Prostate gland (tissue), 2 donors: ENCODE measurements around the gene XCR1. TPM values are rescaled to one million over a fixed set of nuclear protein-coding genes. Genes with fewer than 3 reads are reported as not detected.

ENCODE experiments used
- DNase-seq: peaks from one replicate; pipeline ENCODE4 v3.0.0-alpha.2; 2019; ENCODE audit warnings: low spot score
- H3K27ac ChIP-seq, 2 donors: fragments of 200-600 bp; sonication (generic); 2 replicates each; pipeline ENCODE4 v1.5.1; 2017 to 2019
- H3K27me3 ChIP-seq: fragments of 200-600 bp; sonication (generic); replicated peaks from 2 replicates; pipeline ENCODE4 v1.5.1; 2019; ENCODE audit not compliant: insufficient read depth
- H3K36me3 ChIP-seq, 2 donors: fragments of 200-600 bp; sonication (generic); 1 replicate in 1 of 2; 2 replicates in 1 of 2; pipeline versions ENCODE4 v1.5.1 to v1.8.1; 2017 to 2019
- H3K4me1 ChIP-seq: fragments of 200-600 bp; sonication (generic); replicated peaks from 2 replicates; pipeline ENCODE4 v1.5.1; 2019
- H3K4me3 ChIP-seq, 2 donors: fragments of 200-600 bp; sonication (generic); 2 replicates each; pipeline ENCODE4 v1.5.1; 2017 to 2019
- H3K9me3 ChIP-seq: fragments of 200-600 bp; sonication (generic); 2 replicates; pipeline ENCODE4 v1.5.1; 2017
- POLR2A ChIP-seq: fragments of 450-650 bp; IDR thresholded peaks from one replicate; pipeline ENCODE4 v1.6.1; 2016; ENCODE audit warnings: antibody characterized with exemption, mild to moderate bottlenecking
- POLR2AphosphoS5 ChIP-seq: sonication (generic); formaldehyde crosslinking; IDR thresholded peaks from one replicate; pipeline ENCODE4 v1.6.1; 2017; ENCODE audit warnings: antibody characterized with exemption
- WGBS: methylation state at CpG from one replicate; pipeline ENCODE4 v1.1.5; 2018; 5-methylcytosine and 5-hydroxymethylcytosine counted together
- intact Hi-C: fragments of 100-400 bp; cut with DNase I; formaldehyde crosslinking; loops from one replicate; pipeline ENCODE4 v1.14.2; 2022
- total RNA-seq, 2 donors: library from RNA; depleted of rRNA; stranded (reverse); fragments of >200 nt; gene quantifications; one replicate each; pipeline ENCODE4 v1.1.0, GENCODE V29; 2016
- TF ChIP-seq, protein P1 (sequence below), 4 experiments: fragments of 200-600 bp in 2 of 4; fragments of 450-650 bp in 2 of 4; sonication (generic) in 2 of 4; IDR thresholded peaks; 1 replicate in 3 of 4; 2 replicates in 1 of 4; pipeline ENCODE4 v1.5.1; 2016 to 2019; ENCODE audit warnings: antibody characterized with exemption in 4 of 4, mild to moderate bottlenecking in 2 of 4, moderate library complexity in 2 of 4

XCR1 gene
- total RNA-seq, 2 donors from 2014 or later = not detected

DNA sequence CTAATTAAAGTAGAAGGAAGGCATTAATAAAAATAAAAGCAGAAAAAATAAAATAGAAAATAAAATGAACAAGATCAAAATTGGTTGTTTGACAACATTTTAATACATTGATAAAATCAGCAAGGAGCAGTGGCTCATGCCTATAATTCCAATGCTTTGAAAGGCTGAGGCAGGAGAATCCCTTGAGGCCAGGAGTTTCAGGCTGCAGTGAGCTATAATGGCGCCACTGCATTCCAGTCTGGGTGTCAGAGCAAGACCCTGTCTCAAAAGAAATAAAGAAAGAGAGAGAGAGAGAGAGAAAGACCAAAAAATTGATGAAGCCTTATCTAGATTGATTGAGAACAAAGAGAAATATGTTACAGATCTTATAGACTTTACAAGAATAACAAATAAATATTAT lies 2.1 kb downstream of the XCR1 start:
- H3K9me3 ChIP-seq = no peaks in the 10 kb centered on the region
- WGBS = 46% methylated on average over 1 of the region's 1 CpG

GRCh38 chr3:46024131-46024530 lies 3.2 kb downstream of the XCR1 start:
- no peak for DNase-seq
- Histone ChIP-seq H3K4me1 (no peaks in the 10 kb centered on the region), H3K27ac (no peak overlapping the region), H3K9me3 (no peaks in the 10 kb centered on the region), H3K36me3 (no peaks in the 10 kb centered on the region), H3K27me3 (no peaks in the 10 kb centered on the region), H3K4me3 (no peak overlapping the region)
- intact Hi-C loops = no loop called here
- 60% methylated on average over 3 of the region's 3 CpGs for WGBS
- TF ChIP-seq POLR2A (no peak), POLR2AphosphoS5 (no peak)
- TF ChIP-seq, protein P1, sequence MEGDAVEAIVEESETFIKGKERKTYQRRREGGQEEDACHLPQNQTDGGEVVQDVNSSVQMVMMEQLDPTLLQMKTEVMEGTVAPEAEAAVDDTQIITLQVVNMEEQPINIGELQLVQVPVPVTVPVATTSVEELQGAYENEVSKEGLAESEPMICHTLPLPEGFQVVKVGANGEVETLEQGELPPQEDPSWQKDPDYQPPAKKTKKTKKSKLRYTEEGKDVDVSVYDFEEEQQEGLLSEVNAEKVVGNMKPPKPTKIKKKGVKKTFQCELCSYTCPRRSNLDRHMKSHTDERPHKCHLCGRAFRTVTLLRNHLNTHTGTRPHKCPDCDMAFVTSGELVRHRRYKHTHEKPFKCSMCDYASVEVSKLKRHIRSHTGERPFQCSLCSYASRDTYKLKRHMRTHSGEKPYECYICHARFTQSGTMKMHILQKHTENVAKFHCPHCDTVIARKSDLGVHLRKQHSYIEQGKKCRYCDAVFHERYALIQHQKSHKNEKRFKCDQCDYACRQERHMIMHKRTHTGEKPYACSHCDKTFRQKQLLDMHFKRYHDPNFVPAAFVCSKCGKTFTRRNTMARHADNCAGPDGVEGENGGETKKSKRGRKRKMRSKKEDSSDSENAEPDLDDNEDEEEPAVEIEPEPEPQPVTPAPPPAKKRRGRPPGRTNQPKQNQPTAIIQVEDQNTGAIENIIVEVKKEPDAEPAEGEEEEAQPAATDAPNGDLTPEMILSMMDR (IDR thresholded peaks at IDR 0.05) = no peak

More for the DNA sequence above, 2.1 kb downstream of the XCR1 start:
- no peak overlapping the region for H3K4me3 ChIP-seq
- H3K36me3 ChIP-seq = no peaks in the 10 kb centered on the region
- intact Hi-C loops = no loop called here
- no peaks in the 10 kb centered on the region for H3K27me3 ChIP-seq
- no peaks in the 10 kb centered on the region for H3K4me1 ChIP-seq
- TF ChIP-seq POLR2A = no peak
- TF ChIP-seq, protein P1 (IDR thresholded peaks at IDR 0.05) = no peak
- no peak for TF ChIP-seq POLR2AphosphoS5
- no peak overlapping the region for H3K27ac ChIP-seq
- DNase-seq = no peak

DNA sequence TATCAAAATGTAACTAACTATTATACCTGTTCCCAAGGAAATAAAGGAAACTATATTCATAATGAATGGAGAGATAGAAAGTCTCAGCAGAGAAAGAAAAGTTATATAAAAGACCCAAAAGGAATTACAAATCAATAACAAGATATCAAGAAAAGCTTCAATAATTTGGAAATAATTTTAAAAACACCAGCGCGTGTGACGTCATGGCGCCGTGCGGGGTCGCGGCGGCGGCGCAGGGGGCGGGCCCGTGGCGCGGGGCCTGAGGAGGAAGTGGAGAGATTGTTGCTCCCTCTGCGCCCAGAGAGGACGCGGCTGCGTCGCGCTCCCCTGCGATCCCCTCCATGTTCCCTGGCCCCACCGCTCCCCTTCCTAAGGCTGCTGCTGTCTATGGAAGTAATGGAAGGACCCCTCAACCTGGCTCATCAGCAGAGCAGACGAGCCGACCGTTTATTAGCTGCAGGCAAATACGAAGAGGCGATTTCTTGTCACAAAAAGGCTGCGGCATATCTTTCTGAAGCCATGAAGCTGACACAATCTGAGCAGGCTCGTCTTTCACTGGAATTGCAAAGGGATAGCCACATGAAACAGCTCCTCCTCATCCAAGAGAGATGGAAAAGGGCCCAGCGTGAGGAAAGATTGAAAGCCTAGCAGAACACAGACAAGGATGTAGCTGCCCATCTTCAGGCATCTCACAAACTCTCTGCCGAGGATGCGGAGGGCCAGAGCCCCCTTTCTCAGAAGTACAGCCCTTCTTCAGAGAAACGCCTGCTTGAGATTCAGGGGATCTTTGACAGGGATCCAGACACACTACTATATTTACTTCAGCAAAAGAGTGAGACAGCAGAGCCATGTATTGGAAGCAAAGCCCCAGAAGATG lies 4.1 kb downstream of the XCR1 start:
- H3K36me3 ChIP-seq = no peaks in the 10 kb centered on the region
- H3K4me1 ChIP-seq = no peaks in the 10 kb centered on the region
- TF ChIP-seq POLR2A (no peak), POLR2AphosphoS5 (no peak)
- TF ChIP-seq, protein P1 (IDR thresholded peaks at IDR 0.05) = no peak
- intact Hi-C loops = no loop called here
- 88% methylated on average over 34 of the region's 34 CpGs for WGBS
- no peaks in the 10 kb centered on the region for H3K27me3 ChIP-seq
- DNase-seq = no peak
- H3K4me3 ChIP-seq = no peak overlapping the region
- H3K27ac ChIP-seq = no peak overlapping the region
- no peaks in the 10 kb centered on the region for H3K9me3 ChIP-seq

DNA sequence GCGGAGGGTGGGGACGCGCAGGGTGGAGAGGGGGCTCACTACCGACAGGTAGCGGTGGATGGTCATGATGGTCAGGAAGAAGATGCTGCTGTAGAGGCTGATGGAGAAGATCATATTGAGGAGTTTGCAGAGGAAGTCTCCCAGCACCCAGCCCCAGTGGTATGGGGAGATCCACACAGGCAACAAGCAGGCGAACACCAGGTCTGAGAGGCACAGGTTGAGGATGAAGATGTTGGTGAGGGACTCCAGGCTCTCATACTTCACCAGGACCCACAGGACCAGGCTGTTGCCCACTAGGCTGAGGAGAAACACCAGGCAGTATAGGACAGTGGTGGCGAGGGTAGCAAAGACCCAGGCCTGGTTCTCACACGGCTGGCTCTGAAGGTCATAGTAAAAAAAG lies 5.8 kb downstream of the XCR1 start:
- no peak overlapping the region for H3K4me3 ChIP-seq
- H3K27ac ChIP-seq = no peak overlapping the region
- no peaks in the 10 kb centered on the region for H3K9me3 ChIP-seq
- H3K27me3 ChIP-seq = no peaks in the 10 kb centered on the region
- intact Hi-C loops = no loop called here
- no peaks in the 10 kb centered on the region for H3K36me3 ChIP-seq
- TF ChIP-seq POLR2A (no peak), POLR2AphosphoS5 (no peak)
- TF ChIP-seq, protein P1 (IDR thresholded peaks at IDR 0.05) = no peak
- 96% methylated on average over 8 of the region's 8 CpGs for WGBS
- no peak for DNase-seq
- H3K4me1 ChIP-seq = no peaks in the 10 kb centered on the region
